GM19467 (cell line): ENCODE data around the gene ENDOU.

ENCODE experiments used
- ATAC-seq: cut with Tn5 transposase; IDR thresholded peaks from one replicate; pipeline ENCODE4 v1.9.1; 2021; ENCODE audit warnings: mild to moderate bottlenecking, moderate library complexity; ENCODE audit not compliant: unreplicated experiment

The ENDOU gene

DNA sequence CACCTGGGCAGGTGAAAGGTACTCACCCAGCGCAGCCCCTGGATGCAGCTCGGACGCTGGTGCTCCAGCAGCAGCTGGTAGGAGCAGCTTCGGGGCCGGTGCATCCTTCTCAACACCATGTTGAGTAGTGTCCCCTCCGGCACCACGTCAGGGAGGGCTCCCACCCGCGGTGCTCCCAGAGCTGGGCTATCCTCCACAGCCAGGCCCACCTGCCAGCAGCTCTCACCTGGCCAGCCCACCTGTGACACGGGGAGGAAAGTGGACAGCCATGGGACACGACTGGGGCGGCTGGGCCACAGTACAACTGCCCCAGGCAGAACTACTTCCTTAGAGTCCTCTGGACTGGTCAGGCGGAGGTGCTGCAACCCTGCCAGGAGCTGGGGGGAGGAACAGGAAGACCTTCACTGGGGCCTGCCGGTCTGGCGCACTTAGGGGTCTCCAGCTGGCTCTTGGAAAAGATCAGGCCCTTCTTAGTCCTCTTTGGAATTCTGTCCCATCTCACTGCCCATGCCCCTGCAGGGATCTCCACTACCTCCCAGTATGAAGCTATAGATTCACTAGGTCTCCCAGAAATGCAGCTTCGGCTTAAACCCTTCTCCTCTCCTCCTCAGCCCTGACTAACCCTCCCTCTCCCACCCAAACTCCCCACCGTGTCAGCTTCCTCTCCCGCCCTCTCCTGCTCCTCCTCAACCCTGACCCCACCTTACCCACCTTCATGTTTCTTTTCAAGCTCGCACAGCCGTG lies 32.7 kb upstream of the ENDOU start:
- no peak for ATAC-seq

DNA sequence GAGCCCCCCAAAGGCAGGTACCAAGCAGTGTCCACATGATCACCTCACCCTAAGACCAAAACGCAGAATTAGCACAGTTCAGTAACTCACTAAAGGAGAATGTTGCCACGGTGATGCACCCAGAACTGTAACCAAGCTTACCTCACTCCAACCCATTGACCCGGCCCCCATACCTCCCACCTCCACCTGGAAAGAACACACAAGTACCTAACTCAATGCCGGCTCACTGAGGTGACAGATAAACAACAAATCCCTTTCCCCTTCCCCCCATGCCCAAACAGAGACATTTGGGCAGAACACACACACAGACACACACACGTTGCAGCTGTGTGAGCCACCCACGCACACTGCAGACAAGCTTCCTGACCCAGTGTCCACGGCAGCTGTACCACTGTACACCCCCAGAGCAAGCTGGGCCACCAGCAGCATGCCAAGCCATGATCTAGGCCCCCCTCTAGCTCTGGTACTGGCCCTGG lies 32.1 kb upstream of the ENDOU start:
- ATAC-seq = no peak

DNA sequence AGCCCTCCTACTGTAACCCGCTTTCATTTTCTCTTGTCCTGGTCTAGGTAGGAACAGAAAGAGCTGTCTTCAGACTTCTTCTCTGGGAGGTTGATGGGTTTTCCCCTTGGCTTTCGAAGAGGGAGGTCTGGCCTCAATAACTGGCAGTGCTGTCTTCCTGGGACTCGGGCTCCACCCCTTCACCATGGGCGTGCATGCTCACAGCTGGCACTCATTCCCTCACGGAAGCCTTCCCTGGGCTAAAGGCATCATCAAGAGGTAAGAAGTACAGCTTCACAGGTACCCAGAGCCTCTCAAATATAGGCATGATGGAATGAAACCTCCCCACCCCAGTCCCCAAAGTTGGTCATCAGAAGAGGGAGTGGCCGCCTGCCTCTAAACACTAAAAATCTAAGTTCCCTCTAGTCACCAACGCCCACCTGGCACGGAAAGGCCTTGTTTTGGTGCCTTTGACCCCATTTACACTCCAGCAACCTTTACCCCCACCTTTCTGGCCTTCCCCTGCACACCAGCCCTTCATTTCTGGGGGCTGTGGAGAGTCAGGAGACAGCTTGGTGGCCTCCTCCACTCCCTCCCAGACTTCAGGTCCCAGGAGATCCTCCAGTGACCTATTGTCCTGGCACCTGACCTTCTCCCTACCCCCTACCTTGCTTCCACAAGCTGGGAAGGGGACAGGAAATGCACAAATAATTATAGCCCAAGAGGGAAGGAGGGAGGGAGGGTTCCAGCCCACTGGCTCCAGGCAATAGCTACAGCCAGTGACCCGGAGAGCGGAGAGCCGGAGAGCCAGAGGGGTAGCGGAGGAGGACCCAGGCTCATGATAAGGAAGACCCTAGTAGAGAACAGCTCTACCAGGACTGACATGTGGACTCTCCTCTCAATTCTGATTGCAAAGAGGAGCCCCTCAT lies 30.6 kb upstream of the ENDOU start:
- ATAC-seq = peak; percentile 50

DNA sequence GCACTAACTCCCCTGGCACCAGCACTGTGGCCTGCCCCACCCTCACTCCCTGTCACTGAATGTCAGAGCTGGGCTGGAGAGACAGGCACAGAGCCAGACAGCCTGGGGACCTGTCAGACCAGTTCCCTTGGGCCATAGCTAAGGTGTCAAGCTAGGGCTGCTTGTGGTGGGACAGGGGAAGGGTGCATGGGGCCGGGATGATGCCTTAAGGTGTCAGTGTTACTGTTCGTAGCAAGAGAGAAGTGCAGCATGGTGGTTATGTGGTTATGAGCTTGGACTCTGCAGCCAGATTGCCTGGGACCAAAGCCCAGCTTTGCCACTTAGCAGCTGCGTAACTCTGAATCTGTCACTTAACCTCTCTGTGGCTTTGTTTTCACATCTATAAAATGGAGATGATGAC lies 29.6 kb upstream of the ENDOU start:
- ATAC-seq = no peak

DNA sequence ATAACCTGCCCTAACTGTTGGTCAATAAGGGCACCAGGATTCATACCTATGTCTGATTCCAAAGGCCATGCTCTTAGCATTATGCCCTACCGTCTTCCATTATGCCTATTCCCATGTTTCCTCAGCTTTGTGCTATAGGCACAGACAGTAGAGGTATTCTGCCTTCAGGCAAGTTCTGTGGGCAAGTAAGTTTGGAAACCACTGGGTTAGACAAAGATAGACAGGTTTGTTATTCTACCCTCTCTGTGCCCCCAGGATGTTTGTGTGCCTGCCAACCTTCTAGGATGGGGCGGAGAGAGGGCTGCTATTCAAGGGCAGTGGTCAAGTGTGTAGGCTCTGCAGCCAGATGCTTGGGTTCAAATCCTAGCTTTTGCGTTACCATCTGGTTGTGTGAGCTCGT lies 28.8 kb upstream of the ENDOU start:
- ATAC-seq = no peak

DNA sequence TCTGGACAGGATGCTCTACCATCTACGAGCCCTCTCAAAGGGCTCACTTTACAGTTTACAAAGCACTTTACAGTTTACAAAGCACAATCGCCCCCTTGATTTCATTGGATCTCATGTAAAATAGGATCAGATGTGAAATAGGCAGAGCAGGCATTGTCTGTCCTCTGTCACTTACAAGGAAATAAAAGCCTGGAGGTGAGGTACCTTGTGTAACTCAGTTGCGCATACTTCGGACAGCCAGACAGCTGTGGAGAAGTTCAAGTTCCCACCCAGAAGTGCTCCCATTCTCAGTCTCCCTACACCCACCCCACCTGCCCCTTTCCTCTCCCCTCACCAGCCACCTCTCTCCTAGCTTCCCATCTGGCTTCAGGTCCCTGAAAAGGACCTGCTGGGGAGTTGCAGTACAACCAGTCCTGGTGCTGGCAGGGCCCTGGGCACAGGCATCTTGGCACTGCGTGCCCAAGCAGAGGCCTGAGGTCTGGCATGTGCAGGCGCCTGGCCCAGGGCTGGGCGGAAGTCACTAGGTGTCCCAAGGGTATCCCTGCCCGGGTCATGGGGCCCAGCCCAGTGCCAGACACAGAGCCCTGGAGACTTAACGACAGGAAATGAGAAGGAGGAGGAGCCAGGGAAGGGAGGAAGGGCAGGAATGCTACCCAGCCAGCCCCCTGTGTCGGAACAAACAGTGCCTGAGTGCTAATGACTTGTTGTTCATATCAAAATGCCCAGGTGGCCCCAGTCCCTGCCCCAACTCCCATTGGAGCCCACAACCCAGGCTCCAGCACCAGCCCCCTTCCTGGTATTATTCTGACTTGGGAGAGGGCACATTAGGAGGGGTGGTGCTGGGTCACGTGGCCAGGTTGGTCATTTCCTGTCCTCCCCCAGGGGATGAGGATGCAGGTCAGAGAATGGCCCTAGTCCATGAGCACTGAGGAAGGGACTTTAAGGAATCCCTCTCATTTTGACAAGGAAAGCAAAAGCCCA lies 28.0 kb upstream of the ENDOU start:
- peak; percentile 38 for ATAC-seq

- ATAC-seq = no peak
Measured at GRCh38 chr12:47752552-47752951, 27.3 kb upstream of the ENDOU start.

DNA sequence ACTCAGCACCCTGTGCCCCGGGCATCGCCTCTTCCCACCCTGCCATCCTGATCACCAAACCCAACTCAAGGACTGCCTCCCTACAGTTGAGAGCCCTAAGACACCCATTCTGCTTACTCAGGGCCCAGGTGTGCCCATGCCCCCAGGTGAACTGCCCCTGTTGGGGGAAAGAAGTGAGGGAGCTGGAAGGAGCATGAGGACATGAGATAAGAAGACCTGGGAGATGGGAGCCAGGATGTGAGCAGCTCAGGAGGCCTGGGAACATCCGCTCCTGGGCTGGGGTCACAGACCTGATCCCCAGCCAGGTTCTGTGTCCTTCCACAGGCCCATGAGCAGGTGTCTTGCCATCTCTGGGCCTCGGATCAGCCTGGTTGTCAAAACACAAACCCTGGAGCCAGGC lies 26.8 kb upstream of the ENDOU start:
- no peak for ATAC-seq

DNA sequence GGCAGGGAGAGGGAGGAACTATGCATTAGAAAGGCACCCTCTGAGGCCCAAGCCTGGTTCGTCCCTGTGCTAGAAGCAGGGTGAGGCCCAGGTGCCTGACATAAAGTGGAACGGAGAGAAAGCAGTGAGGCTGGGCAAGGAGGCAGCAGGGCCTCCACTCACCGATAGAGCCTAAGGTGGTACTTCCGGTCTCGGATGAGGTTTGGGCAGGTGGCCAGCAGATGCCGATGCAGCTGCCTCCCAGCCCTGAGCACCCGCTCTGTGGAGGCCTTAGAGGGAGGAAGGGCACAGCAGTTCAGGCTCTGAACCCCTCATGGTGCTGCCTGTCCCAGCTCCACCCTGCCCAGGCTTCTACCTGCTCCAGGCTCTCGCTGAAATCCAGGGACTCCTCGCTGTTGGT lies 26.3 kb upstream of the ENDOU start:
- no peak for ATAC-seq

GRCh38 chr12:47750916-47751470 lies 25.7 kb upstream of the ENDOU start:
- no peak for ATAC-seq

DNA sequence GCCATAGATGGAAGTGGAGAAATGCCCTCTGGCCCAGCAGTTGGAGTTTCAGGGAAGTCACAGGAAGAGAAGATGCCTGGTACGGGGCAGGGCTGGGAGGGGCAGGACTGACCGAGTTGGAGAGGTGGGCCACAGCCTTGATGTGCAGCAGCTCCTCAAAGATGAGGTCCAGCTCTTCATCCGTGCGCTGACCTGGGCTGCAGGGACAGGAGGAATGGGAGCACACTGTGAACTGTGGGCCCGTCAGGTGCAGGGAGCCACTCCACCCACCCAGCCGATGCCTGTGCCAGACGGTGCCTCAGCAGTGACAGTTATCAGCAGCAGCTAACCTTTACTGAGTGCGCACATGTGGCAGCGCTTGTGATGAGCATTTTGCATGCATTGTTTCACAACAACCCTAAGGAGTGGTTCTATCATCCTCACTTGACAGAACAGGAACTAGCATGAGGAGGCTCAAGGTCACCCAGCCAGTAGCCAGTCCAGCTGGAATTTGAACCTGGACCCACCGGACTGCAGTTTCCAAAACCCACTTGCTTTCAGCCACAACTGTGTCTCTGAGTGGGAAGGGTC lies 25.0 kb upstream of the ENDOU start:
- ATAC-seq = no peak

- no peak for ATAC-seq
Measured at GRCh38 chr12:47748899-47749298, 23.6 kb upstream of the ENDOU start.

DNA sequence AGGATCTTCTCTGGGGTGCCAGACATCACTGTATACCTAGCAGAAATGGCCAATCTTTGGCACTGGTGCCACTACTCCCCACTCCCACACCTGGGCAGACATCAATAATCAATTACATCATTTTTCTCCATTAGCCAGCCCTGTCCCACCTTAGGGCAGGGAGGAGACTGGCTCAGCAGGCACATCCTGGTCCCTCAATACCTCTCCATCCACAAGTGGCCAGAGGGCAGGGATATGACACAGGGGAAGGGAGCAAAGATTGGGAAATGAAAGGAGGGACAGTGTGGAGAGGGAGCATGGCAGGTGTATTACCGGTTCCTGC lies 23.2 kb upstream of the ENDOU start:
- ATAC-seq = no peak

DNA sequence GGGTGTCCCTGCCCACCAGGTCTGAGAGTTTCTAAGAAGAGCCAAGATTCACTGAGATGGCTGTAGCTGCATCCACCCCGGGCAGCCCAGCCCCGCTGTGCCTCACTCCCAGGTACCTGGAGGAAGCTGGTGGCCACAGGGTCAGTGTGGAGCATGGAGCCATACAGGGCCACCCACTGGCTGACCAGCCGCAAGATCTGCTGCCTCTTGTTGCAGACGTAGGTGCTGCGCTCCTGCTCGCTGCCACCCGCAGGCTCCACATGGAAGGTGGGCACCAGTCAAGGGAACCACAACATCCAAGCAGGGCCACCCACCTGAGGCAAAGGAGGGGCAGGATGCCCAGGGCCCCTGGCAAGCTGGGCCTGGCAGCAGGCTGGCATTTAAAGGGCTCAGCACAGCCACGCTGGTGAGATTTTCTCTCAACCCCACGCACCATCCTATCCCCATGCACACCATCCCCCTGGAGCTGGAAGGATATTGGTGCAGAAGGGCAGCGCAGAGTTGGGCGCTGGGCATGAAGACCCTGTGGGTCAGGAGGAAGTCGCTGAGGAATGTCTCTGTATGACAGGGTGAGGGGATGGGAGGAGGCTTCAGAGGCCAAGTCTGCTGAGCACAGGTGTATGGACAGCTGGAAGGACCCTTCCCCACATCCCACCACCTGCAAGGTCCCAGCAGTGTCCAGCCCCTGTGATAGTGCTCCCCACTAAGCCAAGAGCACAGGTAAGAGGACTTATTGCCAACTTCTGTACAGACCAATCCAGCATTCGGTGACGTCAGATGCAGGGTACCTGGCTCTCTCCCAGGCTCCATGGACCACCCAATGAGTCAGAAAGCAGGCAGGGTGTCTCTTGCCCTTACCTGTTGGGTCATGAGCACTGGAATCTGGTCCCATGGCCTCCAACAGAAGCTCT lies 22.6 kb upstream of the ENDOU start:
- ATAC-seq = no peak

DNA sequence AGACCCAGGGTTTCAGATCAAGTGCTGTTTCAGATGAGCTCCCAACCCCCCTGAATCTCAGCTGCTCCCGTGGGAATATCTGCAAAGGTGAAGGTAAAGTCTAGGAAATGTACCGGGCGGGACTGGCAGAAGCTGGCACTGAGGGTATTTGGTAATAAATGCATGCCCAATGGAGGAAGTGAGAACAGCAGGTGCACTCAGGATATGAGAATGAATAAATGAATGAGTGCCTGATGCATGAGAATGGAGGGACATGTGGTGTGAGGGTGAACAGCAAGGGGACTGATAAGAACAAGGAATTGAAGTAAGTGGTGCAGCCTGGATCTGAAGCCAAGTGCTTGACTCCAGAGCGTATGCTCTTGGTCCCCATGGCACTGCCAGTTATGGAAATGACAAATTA lies 21.8 kb upstream of the ENDOU start:
- ATAC-seq = no peak

- ATAC-seq = no peak
Measured at GRCh38 chr12:47746523-47746922, 21.2 kb upstream of the ENDOU start.

GRCh38 chr12:47746073-47746472 lies 20.8 kb upstream of the ENDOU start:
- ATAC-seq = no peak

GRCh38 chr12:47745485-47746041 lies 20.3 kb upstream of the ENDOU start:
- no peak for ATAC-seq

DNA sequence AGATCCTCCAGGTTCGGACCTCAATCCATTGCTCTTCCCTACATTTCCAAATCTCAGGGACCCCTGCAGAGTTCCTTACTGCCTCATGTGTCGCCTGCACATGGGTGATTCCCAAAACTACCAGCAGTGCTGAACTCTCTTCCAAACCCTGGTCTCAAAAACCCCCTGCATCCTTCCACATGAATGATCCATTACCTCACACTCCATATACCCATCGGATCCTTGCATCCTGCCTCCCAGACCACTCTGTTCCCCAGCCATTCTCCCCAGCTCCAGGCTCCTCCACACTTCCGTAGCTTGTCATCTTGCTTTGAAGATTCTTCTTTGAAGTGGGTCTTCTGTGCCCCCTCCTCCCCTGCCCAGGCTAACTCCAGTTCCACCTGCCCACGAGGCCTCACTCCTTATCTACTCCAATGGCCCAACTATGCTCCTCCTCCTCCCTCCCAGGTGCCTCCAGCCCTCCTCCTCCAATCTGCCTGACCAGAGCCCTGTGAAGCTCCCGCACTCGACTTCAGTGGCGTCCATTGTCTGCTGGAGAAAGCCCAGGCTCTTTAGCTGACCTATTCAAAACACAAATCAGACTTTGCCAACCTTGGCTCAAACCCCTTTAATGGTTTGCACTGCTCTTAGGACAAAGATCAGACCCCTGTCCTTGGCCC lies 19.6 kb upstream of the ENDOU start:
- ATAC-seq = no peak
